Endothelial cell of umbilical vein (primary cell): Measurements from ENCODE around the gene ABHD13. TPM values are rescaled to one million over a fixed set of nuclear protein-coding genes. Genes with fewer than 3 reads are reported as not detected.

Source experiments
- BruUV-seq: library from RNA; stranded (reverse); fragments of 400-500 nt; replicated peaks from 2 replicates; lab custom pipeline; 2021; lab: Mats Ljungman, UMichigan
- CTCF ChIA-PET: fragments of 300-600, 350-600 bp; sonication (Branson Sonifier 250); formaldehyde crosslinking; loops from one replicate; lab custom pipeline; 2021; ENCODE audit warnings: antibody characterized with exemption, inconsistent platforms; lab: Charles Lee
- POLR2A ChIA-PET: fragments of 300-600, 350-600 bp; sonication (Branson Sonifier 250); formaldehyde crosslinking; loops from one replicate; lab custom pipeline; 2021; ENCODE audit warnings: antibody characterized with exemption, inconsistent platforms; lab: Charles Lee
- DNase-seq: peaks from one replicate; pipeline ENCODE4 v3.0.0-alpha.2; 2011; ENCODE audit warnings: low read depth, low spot score
- FAIRE-seq: peaks from 2 replicates; lab custom pipeline; 2011; peaks lifted over from hg19 to GRCh38; lab: Jason Lieb, UNC
- H2AFZ ChIP-seq: 2 replicates; pipeline ENCODE4 v1.6.0; 2012; ENCODE audit warnings: low read depth, low read length, control low read depth, inconsistent platforms
- H3K27ac ChIP-seq: 2 replicates; pipeline ENCODE4 v1.5.1; 2011; ENCODE audit warnings: low read depth, mild to moderate bottlenecking, control low read depth, low read length, moderate library complexity; ENCODE audit not compliant: insufficient read depth
- H3K27me3 ChIP-seq, 2 experiments: 2 replicates each; pipeline versions ENCODE4 v1.6.0 to v1.6.1; 2011; ENCODE audit warnings: low read length in 2 of 2, mixed read lengths in 1 of 2; ENCODE audit not compliant: control insufficient read depth in 2 of 2, insufficient read depth in 2 of 2
- H3K36me3 ChIP-seq, 2 experiments: 2 replicates in 1 of 2; 3 replicates in 1 of 2; pipeline ENCODE4 v1.5.1; 2011; ENCODE audit warnings: low read length in 2 of 2, mild to moderate bottlenecking in 1 of 2, moderate library complexity in 1 of 2; ENCODE audit not compliant: control insufficient read depth in 2 of 2, insufficient read depth in 2 of 2; ENCODE audit errors: extremely low read depth in 1 of 2
- H3K4me1 ChIP-seq: 3 replicates; pipeline ENCODE4 v1.5.1; 2011; ENCODE audit warnings: mild to moderate bottlenecking, low read length; ENCODE audit not compliant: control insufficient read depth, insufficient read depth; ENCODE audit errors: extremely low read depth
- H3K4me2 ChIP-seq: 2 replicates; pipeline ENCODE4 v1.6.1; 2011; ENCODE audit warnings: low read length, control low read depth, mixed read lengths; ENCODE audit not compliant: insufficient read depth
- H3K4me3 ChIP-seq, 3 experiments: fragments of 200-600 bp in 1 of 3; sonication (generic), shearing (Covaris generic) in 1 of 3; replicated peaks in 1 of 3; 2 replicates each; pipeline ENCODE4 v1.5.1; 2011 to 2016; ENCODE audit warnings: control low read depth in 3 of 3, low read length in 3 of 3, mild to moderate bottlenecking in 2 of 3, inconsistent platforms in 1 of 3, low read depth in 1 of 3, moderate library complexity in 1 of 3; ENCODE audit not compliant: insufficient read depth in 1 of 3
- H3K79me2 ChIP-seq: 2 replicates; pipeline ENCODE4 v1.6.0; 2012; ENCODE audit warnings: low read length, inconsistent platforms; ENCODE audit not compliant: control insufficient read depth, insufficient read depth
- H3K9ac ChIP-seq: replicated peaks from 2 replicates; pipeline ENCODE3; 2011; ENCODE audit warnings: low read length, control low read depth; ENCODE audit not compliant: insufficient read depth; ENCODE audit errors: extremely low read depth
- H3K9me1 ChIP-seq: replicated peaks from 3 replicates; pipeline ENCODE4 v1.6.0; 2011; ENCODE audit warnings: mild to moderate bottlenecking, low read length; ENCODE audit not compliant: control insufficient read depth, insufficient read depth; ENCODE audit errors: extremely low read depth
- H3K9me3 ChIP-seq: replicated peaks from 2 replicates; pipeline ENCODE4 v1.5.1; 2012; ENCODE audit warnings: low read length, inconsistent platforms; ENCODE audit not compliant: control insufficient read depth, insufficient read depth
- H4K20me1 ChIP-seq: replicated peaks from 2 replicates; pipeline ENCODE3; 2011; ENCODE audit warnings: mild to moderate bottlenecking, low read length; ENCODE audit not compliant: control insufficient read depth, insufficient read depth; ENCODE audit errors: extremely low read depth
- EZH2 ChIP-seq: IDR thresholded peaks from 2 replicates; pipeline ENCODE4 v1.6.1; 2012; ENCODE audit warnings: borderline replicate concordance, low read depth, mild to moderate bottlenecking, moderate library complexity, low read length, inconsistent platforms; ENCODE audit not compliant: severe bottlenecking
- FOS ChIP-seq: IDR thresholded peaks from 2 replicates; pipeline ENCODE4 v1.6.1; 2011; ENCODE audit warnings: mild to moderate bottlenecking, low read length, moderate library complexity, borderline replicate concordance; ENCODE audit not compliant: insufficient read depth
- GATA2 ChIP-seq: IDR thresholded peaks from 2 replicates; pipeline ENCODE4 v1.7.0; 2011; ENCODE audit warnings: low read depth, mild to moderate bottlenecking, moderate library complexity, mixed read lengths, low read length; ENCODE audit not compliant: insufficient read length, insufficient read depth
- JUN ChIP-seq: IDR thresholded peaks from 2 replicates; pipeline ENCODE4 v1.6.1; 2011; ENCODE audit warnings: borderline replicate concordance, low read depth; ENCODE audit not compliant: insufficient read length, insufficient read depth
- MYC ChIP-seq: IDR thresholded peaks from one replicate; pipeline ENCODE4 v1.6.1; 2011; ENCODE audit warnings: mild to moderate bottlenecking, low read depth, low read length
- POLR2A ChIP-seq: IDR thresholded peaks from 2 replicates; pipeline ENCODE4 v1.6.1; 2012; ENCODE audit warnings: low read depth, mild to moderate bottlenecking, control low read depth, low read length
- POLR2AphosphoS5 ChIP-seq: IDR thresholded peaks from 2 replicates; pipeline ENCODE4 v1.6.1; 2012; ENCODE audit warnings: low read depth, mild to moderate bottlenecking, control low read depth, low read length, moderate library complexity; ENCODE audit not compliant: insufficient read depth
- dilution Hi-C: fragments of 300-500 bp; cut with MboI; formaldehyde crosslinking; loops from one replicate; pipeline ENCODE4 v1.15.0; 2019; ENCODE audit warnings: low sequenced_read_pairs; ENCODE audit not compliant: extremely low pct_ligation_motif_present
- intact Hi-C: fragments of 100-400 bp; cut with micrococcal nuclease; formaldehyde crosslinking; loops from one replicate; pipeline ENCODE4 v1.10.0; 2022
- polyA plus RNA-seq, 4 experiments: library from polyadenylated mRNA; depleted of rRNA in 3 of 4; stranded (reverse) in 3 of 4; unstranded in 1 of 4; fragments of >200 nt; gene quantifications; 2 replicates each; pipeline versions ENCODE4 v1.2.1 to v1.2.3, GENCODE V29; 2011 to 2012; ENCODE audit warnings: missing spikeins in 1 of 4
- total RNA-seq: library from RNA; stranded (reverse); gene quantifications from 2 replicates; pipeline ENCODE4 v1.2.3, GENCODE V29; 2021
- TF ChIP-seq, protein P1 (sequence below), 2 donors: IDR thresholded peaks; 1 replicate in 1 of 2; 2 replicates in 1 of 2; pipeline ENCODE4 v1.5.1; 2011; ENCODE audit warnings: low read length in 2 of 2, mild to moderate bottlenecking in 2 of 2, moderate library complexity in 2 of 2, control low read depth in 1 of 2, inconsistent platforms in 1 of 2, low read depth in 1 of 2; ENCODE audit not compliant: insufficient read depth in 1 of 2; ENCODE audit errors: extremely low read depth in 1 of 2
- TF ChIP-seq, protein P2 (sequence below): IDR thresholded peaks from 2 replicates; pipeline ENCODE4 v1.6.1; 2011; ENCODE audit not compliant: insufficient read depth, insufficient read length

ABHD13 gene
- total and polyA plus RNA-seq, 2 donors (not counting 3 experiments of a cell fraction or from before 2014, with no cell fraction given) = 3.9 to 7.2 TPM

DNA sequence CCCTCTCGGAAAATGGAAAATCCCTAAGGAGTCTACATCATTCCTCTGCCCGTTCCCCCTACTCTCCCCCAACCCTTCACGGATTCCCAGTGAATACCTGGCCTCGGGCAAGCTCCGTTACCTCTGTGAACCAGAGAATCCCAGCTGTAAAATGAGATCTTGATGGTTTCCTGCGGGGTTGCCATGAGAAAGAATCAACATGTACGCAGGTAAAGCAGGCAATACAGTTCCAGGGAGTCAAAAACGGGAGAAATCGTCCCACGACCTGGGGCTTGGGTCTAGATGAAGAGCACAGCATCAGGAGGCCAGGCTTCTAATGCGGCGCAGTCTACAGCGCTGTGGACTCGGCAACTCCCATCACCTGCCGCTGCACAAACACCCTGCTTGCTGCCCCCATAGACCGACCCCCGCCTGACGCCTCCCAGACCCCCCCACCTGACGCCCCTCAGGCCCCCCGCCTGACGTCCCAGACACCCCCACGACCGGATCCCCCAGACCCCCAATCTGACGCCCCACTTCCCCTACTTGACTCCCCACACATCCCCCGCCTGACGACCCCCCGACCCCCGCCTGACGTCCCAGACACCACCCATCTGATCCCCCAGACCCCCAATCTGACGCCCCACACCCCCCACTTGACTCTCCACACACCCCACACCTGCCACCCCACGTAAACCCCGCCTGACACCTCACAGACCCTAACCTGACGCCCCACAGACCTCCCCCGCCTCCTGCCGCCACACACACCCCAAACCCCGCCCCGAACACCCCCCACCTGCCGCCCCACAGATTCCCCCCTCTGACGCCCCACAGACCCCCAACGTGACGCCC is 3.5 kb upstream of the ABHD13 start:
- Histone ChIP-seq H4K20me1 (no peaks in the 10 kb centered on the region), H3K79me2 (peaks cover 20% of the 10 kb centered on the region), H3K9ac (peak overlapping the region; percentile 39), H3K4me2 (peak overlapping the region; percentile 86), H3K27ac (no peak overlapping the region), H3K4me3 (peak overlapping the region in 2 of 3 experiments; percentile 29 to 70), H3K4me1 (peaks cover 17% of the 10 kb centered on the region), H3K9me1 (no peaks in the 10 kb centered on the region), H3K36me3 (peaks cover 0 to 5% of the 10 kb centered on the region in 2 experiments), H2AFZ (peak overlapping the region; percentile 61), H3K9me3 (no peaks in the 10 kb centered on the region), H3K27me3 (no peaks in the 10 kb centered on the region)
- dilution Hi-C loops (no loop called here), intact Hi-C loops (loop anchor here (1.0 to 10.0 kb wide), 3 partner anchors 940 to 1573 kb away; partner anchors contain the start of gene IRS2)
- DNase-seq (no peak), FAIRE-seq (peak; percentile 62)
- ChIA-PET CTCF (interaction anchor here (1.0 kb wide), 2 partner anchors 37 to 1012 kb away, joined by 3 to 4 read pairs; no protein-coding TSS in a partner anchor), POLR2A (no interaction called here)
- BruUV-seq = no TSS peak
- TF ChIP-seq JUN (no peak), EZH2 (no peak), MYC (no peak), POLR2AphosphoS5 (no peak), FOS (no peak), GATA2 (no peak), POLR2A (no peak)
- TF ChIP-seq, protein P1, sequence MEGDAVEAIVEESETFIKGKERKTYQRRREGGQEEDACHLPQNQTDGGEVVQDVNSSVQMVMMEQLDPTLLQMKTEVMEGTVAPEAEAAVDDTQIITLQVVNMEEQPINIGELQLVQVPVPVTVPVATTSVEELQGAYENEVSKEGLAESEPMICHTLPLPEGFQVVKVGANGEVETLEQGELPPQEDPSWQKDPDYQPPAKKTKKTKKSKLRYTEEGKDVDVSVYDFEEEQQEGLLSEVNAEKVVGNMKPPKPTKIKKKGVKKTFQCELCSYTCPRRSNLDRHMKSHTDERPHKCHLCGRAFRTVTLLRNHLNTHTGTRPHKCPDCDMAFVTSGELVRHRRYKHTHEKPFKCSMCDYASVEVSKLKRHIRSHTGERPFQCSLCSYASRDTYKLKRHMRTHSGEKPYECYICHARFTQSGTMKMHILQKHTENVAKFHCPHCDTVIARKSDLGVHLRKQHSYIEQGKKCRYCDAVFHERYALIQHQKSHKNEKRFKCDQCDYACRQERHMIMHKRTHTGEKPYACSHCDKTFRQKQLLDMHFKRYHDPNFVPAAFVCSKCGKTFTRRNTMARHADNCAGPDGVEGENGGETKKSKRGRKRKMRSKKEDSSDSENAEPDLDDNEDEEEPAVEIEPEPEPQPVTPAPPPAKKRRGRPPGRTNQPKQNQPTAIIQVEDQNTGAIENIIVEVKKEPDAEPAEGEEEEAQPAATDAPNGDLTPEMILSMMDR (IDR thresholded peaks at IDR 0.05; ENCODE audit: extremely low read depth in 1 of 2, insufficient read depth in 1 of 2, low read depth in 1 of 2, low read length in 2 of 2) = no peak
- TF ChIP-seq, protein P2, sequence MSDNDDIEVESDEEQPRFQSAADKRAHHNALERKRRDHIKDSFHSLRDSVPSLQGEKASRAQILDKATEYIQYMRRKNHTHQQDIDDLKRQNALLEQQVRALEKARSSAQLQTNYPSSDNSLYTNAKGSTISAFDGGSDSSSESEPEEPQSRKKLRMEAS = no peak
